CD4-positive, alpha-beta T cell treated with Interferon gamma for 1 hour (primary cell): ENCODE results near the gene SLC44A4.
A peak's percentile ranks its signal among the peaks of the same experiment; 100 is the strongest.
"Not testable (repeated sequence)": the region's sequence is repeated elsewhere in the genome, so short reads cannot be mapped to it uniquely, and the experiment has no call there.

Experiments used
- DNase-seq: peaks from one replicate; pipeline ENCODE4 v3.0.0-alpha.2; 2020

The SLC44A4 gene

DNA sequence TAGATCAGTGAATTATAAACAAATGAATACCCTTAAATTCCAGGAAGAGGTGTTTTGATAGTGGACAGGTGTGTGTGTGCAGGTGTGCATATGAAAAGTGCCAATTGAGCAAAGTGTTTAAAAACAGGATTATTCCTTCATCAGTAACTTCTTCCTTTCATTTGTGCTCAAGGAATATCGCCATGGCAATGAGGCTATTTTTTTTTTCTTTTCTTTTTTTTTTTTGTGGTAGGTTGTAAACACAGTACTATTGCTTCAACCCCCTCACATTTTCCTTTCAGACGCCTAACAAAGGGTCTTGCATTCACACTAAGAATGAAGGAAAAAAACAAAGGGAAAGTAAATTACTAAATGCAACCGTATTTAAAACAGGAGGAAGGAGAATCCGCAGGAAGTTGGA lies 53.2 kb downstream of the SLC44A4 start:
- DNase-seq, result no peak

GRCh38 chr6:31823592-31824196 lies 55.1 kb downstream of the SLC44A4 start:
- DNase-seq, result not testable (repeated sequence)

DNA sequence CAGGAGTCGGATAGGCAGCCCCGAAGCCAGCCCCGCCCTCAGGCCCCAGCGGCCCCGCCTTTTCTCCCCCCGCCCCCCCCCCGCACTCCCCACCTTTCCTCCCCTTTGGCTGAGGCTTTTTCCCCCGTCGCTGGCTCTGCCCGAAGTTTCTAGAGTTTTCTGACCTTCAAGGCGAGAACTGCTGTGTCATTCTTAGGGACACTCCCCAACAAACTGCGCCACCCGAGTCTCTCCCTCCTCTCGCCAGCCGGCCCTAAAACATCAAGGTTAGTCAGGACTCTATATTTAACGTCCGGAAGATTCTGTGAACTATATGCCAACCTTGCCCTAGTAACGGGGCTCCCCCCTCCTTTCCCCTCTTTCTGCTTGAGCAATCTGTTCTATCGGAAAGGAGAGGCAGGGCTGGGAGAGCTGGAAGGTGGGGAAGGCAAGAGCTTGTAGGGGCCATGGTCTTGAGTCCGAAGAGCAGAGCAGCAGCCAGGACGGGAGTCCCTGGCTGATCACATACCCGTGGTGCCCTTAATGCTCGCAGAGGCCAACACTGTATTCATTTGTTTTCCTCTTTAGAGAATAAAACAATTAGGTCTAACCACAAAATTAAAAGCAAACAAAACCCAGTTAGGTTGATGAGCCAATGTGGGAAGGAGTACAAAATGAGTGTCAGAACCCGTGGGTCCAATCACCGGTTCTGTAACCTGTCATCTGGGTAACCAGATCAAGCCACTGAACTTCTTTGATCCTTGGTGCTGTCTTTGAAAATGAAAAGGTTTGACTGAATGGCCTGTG lies 56.6 kb downstream of the SLC44A4 start:
- peak; percentile 76 for DNase-seq

DNA sequence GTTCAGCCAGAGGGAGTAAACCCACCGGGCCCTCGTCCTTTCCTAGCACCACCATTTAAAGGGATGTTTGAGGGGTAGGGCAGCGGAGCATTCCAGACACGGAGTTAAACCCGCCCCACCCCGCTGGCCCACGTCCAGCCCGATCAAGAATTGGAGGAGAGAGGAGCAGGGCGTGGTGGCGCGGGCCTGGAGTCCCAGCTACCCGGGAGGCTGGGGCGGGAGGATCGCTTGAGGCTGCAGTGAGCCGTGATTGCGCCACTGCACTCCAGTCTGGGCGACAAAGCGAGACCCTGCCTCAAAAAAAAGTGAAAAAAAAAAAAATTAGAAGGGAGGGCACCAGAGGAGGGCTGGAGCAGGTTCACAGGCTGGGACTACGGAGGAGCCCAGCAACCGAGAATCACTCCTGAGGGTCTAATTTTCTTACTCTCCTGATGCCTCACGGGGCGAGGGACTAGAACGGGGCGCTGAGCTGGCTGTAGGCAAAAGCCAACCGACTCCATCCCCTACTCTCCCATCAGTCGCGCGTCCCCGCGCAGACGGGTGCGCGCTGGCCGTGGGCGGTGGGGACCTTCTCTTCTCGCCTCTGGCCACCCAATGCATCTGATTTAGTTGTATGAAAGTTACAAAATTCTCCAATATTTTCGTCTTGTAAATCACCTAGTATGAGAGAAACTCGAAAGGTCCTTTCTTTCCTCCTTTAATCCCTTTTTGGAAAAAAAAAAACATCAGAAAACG lies 57.3 kb downstream of the SLC44A4 start:
- DNase-seq, result peak; percentile 45

- not testable (repeated sequence) for DNase-seq
These were observed 58.4 kb downstream of the SLC44A4 start for GRCh38 chr6:31820399-31820798.

- no peak for DNase-seq
These were observed 58.9 kb downstream of the SLC44A4 start for GRCh38 chr6:31819871-31820299.

DNA sequence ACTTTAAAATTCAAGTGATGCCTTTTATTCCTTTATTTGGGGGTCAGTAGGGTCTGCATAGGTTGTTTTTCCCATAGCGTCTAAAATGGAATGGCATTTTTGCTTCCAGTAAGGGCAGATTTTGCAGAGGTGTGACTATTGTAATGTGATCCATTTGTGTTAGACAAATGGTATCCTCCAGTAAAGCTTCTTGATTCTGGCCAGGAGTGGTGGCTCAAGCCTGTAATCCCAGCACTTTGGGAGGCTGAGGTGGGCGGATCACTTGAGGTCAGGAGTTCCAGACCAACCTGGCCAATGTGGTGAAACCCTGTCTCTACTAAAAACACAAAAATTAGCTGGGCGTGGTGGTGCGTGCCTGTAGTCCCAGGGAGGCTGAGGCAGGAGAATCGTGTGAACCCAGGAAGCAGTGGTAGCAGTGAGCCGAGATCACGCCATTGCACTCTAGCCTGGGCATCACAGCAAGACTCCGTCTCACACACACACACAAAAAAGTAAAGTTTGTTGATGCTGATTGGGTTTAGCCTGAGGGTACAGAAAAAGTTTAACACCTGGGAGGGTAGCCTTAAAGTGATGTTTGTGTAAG lies 60.8 kb downstream of the SLC44A4 start:
- DNase-seq, result peak; percentile 18

- DNase-seq, result not testable (repeated sequence)
These were observed 61.5 kb downstream of the SLC44A4 start for GRCh38 chr6:31817133-31817928.

DNA sequence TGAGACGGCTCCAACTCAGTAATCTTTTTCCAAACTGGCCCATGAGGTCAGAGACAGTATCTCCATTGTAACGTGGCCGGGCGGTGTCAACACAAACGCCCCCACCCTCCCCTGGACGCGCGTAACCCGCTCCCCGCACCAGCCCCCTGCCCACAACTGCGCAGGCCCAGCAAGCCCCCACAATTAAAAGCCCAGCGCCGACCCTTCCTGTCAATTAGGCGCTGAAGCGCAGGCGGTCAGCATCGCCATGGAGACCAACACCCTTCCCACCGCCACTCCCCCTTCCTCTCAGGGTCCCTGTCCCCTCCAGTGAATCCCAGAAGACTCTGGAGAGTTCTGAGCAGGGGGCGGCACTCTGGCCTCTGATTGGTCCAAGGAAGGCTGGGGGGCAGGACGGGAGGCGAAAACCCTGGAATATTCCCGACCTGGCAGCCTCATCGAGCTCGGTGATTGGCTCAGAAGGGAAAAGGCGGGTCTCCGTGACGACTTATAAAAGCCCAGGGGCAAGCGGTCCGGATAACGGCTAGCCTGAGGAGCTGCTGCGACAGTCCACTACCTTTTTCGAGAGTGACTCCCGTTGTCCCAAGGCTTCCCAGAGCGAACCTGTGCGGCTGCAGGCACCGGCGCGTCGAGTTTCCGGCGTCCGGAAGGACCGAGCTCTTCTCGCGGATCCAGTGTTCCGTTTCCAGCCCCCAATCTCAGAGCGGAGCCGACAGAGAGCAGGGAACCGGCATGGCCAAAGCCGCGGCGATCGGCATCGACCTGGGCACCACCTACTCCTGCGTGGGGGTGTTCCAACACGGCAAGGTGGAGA lies 63.6 kb downstream of the SLC44A4 start, which contains the start of the genes HSPA1A and HSPA1L:
Gene HSPA1A (plus strand): TSS at position 519 of the 814 bp plus-strand sequence. CDS start 214 bp downstream, at position 733.
Gene HSPA1L (minus strand): TSS at position 259 of the 814 bp plus-strand sequence. CDS start 3,311 bp downstream, outside the sequence.
- peak; percentile 87 for DNase-seq

- peak; percentile 72 for DNase-seq
These were observed 64.1 kb downstream of the SLC44A4 start for GRCh38 chr6:31814677-31815024.

DNA sequence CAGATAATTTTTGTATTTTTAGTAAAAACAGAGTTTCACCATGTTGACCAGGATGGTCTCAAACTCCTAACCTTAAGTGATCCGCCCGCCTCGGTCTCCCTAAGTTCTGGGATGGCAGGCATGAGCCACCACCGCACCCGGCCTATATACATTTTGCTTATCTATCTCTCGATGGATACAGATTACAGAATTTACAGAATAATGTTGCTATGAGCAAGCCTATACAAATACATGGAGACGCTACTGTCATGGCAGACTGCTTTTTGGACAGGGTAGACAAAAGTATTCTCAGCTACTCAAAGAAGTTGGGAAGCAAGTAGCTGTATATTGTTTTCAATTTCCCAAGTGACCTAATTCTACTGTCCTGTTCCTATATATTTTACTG lies 65.3 kb downstream of the SLC44A4 start:
- DNase-seq, result no peak
